ENCODE results near the gene RIPOR3. TPM values are rescaled to one million over a fixed set of nuclear protein-coding genes. Genes with fewer than 3 reads are reported as not detected.
A peak's percentile ranks its signal among the peaks of the same experiment; 100 is the strongest.
"Not testable (repeated sequence)": the region's sequence is repeated elsewhere in the genome, so short reads cannot be mapped to it uniquely, and the experiment has no call there.

The RIPOR3 gene
- total RNA-seq, 2 donors from 2014 or later, result 4.5 to 8.4 TPM

DNA sequence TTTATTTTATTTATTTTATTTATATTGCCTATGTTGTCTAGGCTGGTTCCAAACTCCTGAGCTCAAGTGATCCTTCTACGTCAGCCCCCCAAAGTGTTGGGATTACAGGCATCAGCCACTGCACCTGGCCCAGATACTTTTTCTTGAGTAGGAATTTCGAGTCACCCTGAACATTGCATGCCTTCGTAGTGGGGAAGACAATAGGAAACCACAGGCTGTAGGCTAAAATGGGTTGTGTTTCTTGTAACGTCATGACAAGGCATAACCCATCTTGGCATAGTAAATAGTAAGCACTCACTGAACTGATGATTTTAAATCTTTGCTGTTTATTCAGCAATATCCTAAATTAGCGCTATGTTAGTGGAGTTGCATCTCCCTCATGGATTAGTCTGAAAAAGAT, 146.2 kb downstream of the RIPOR3 start:
- H3K4me3 ChIP-seq, result no peak overlapping the region
- H3K4me1 ChIP-seq (ENCODE audit: control insufficient read depth in 1 of 2, low read depth in 2 of 2), result peaks cover 25 to 62% of the 10 kb centered on the region in 2 donors

GRCh38 chr20:50543326-50543725, 148.0 kb downstream of the RIPOR3 start:
- no peaks in the 10 kb centered on the region for H3K27me3 ChIP-seq (replicated peaks; ENCODE audit: insufficient read depth)
- no peak overlapping the region for H3K4me3 ChIP-seq
- H3K27ac ChIP-seq, result peak overlapping the region; percentile 29 to 93
- H3K4me1 ChIP-seq (ENCODE audit: control insufficient read depth in 1 of 2, low read depth in 2 of 2), result peaks cover 29 to 71% of the 10 kb centered on the region in 2 donors
- TF ChIP-seq, protein P1, sequence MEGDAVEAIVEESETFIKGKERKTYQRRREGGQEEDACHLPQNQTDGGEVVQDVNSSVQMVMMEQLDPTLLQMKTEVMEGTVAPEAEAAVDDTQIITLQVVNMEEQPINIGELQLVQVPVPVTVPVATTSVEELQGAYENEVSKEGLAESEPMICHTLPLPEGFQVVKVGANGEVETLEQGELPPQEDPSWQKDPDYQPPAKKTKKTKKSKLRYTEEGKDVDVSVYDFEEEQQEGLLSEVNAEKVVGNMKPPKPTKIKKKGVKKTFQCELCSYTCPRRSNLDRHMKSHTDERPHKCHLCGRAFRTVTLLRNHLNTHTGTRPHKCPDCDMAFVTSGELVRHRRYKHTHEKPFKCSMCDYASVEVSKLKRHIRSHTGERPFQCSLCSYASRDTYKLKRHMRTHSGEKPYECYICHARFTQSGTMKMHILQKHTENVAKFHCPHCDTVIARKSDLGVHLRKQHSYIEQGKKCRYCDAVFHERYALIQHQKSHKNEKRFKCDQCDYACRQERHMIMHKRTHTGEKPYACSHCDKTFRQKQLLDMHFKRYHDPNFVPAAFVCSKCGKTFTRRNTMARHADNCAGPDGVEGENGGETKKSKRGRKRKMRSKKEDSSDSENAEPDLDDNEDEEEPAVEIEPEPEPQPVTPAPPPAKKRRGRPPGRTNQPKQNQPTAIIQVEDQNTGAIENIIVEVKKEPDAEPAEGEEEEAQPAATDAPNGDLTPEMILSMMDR (IDR thresholded peaks at IDR 0.05), result no peak
- ATAC-seq (ENCODE audit: insufficient number of reproducible peaks, low FRiP score, low read depth), result no peak
- DNase-seq (ENCODE audit: low spot score), result no peak
- no peaks in the 10 kb centered on the region for H3K36me3 ChIP-seq
- H3K9me3 ChIP-seq, result no peaks in the 10 kb centered on the region

More for the DNA sequence above, 146.2 kb downstream of the RIPOR3 start:
- ATAC-seq (ENCODE audit: insufficient number of reproducible peaks, low FRiP score, low read depth) (no peak), DNase-seq (ENCODE audit: low spot score) (no peak)
- Histone ChIP-seq H3K27me3 (replicated peaks; ENCODE audit: insufficient read depth) (no peaks in the 10 kb centered on the region), H3K9me3 (no peaks in the 10 kb centered on the region), H3K27ac (no peak overlapping the region), H3K36me3 (no peaks in the 10 kb centered on the region)
- TF ChIP-seq, protein P1 (IDR thresholded peaks at IDR 0.05), result no peak

GRCh38 chr20:50541606-50542041, 149.7 kb downstream of the RIPOR3 start:
- no peaks in the 10 kb centered on the region for H3K9me3 ChIP-seq
- H3K36me3 ChIP-seq, result no peaks in the 10 kb centered on the region
- ATAC-seq (ENCODE audit: insufficient number of reproducible peaks, low FRiP score, low read depth) (peak; percentile 24), DNase-seq (ENCODE audit: low spot score) (no peak)
- H3K27ac ChIP-seq, result peak overlapping the region; percentile 88 to 93
- peak overlapping the region; percentile 45 for H3K4me3 ChIP-seq
- TF ChIP-seq, protein P1 (IDR thresholded peaks at IDR 0.05), result no peak
- peaks cover 33 to 64% of the 10 kb centered on the region in 2 donors for H3K4me1 ChIP-seq (ENCODE audit: control insufficient read depth in 1 of 2, low read depth in 2 of 2)
- H3K27me3 ChIP-seq (replicated peaks; ENCODE audit: insufficient read depth), result no peaks in the 10 kb centered on the region

GRCh38 chr20:50540620-50541605, 150.4 kb downstream of the RIPOR3 start:
- Histone ChIP-seq H3K36me3 (no peaks in the 10 kb centered on the region), H3K4me1 (ENCODE audit: control insufficient read depth in 1 of 2, low read depth in 2 of 2) (peaks cover 37 to 62% of the 10 kb centered on the region in 2 donors), H3K9me3 (no peaks in the 10 kb centered on the region), H3K4me3 (peak overlapping the region; percentile 45), H3K27ac (peak overlapping the region; percentile 88 to 93), H3K27me3 (replicated peaks; ENCODE audit: insufficient read depth) (no peaks in the 10 kb centered on the region)
- TF ChIP-seq, protein P1 (IDR thresholded peaks at IDR 0.05), result no peak
- DNase-seq (ENCODE audit: low spot score) (peak; percentile 21), ATAC-seq (ENCODE audit: insufficient number of reproducible peaks, low FRiP score, low read depth) (peak; percentile 95)

- not testable (repeated sequence) for ATAC-seq (ENCODE audit: insufficient number of reproducible peaks, low FRiP score, low read depth); H3K4me3 ChIP-seq; H3K9me3 ChIP-seq; H3K36me3 ChIP-seq; DNase-seq (ENCODE audit: low spot score); H3K27me3 ChIP-seq (replicated peaks; ENCODE audit: insufficient read depth)
- H3K27ac ChIP-seq, result peak overlapping the region in 1 of 2 donors; percentile 93
- H3K4me1 ChIP-seq (ENCODE audit: control insufficient read depth in 1 of 2, low read depth in 2 of 2), result peaks cover 41 to 68% of the 10 kb centered on the region in 2 donors
Observed at GRCh38 chr20:50539798-50540197, 151.5 kb downstream of the RIPOR3 start.
